Neural cell (in vitro differentiated cells): Measurements from ENCODE around the gene CACNA1C. TPM values are rescaled to one million over a fixed set of nuclear protein-coding genes. Genes with fewer than 3 reads are reported as not detected.

Experiments used
- H2AFZ ChIP-seq: fragments of 200-600, 300-800 bp; sonication (generic), shearing (Covaris generic); 2 replicates; pipeline ENCODE4 v1.6.0; 2014; ENCODE audit warnings: low read depth, mild to moderate bottlenecking, antibody characterized with exemption, low read length, moderate library complexity
- H3F3A ChIP-seq: fragments of 200-600 bp; shearing (Covaris generic); 2 replicates; pipeline ENCODE4 v1.6.1; 2016; ENCODE audit warnings: mild to moderate bottlenecking, moderate library complexity, mixed read lengths, antibody characterized with exemption, low read length; ENCODE audit not compliant: insufficient read depth, poor library complexity, severe bottlenecking
- H3K27ac ChIP-seq: fragments of 200-600, 300-800 bp; sonication (generic), shearing (Covaris generic); 2 replicates; pipeline ENCODE4 v1.5.1; 2014; ENCODE audit warnings: mild to moderate bottlenecking, low read length, moderate library complexity
- H3K27me3 ChIP-seq: fragments of 300-800, 200-600 bp; sonication (generic), shearing (Covaris generic); 2 replicates; pipeline ENCODE4 v1.6.0; 2014; ENCODE audit warnings: mild to moderate bottlenecking, low read depth, low read length, moderate library complexity; ENCODE audit not compliant: insufficient read depth
- H3K36me3 ChIP-seq: fragments of 300-800, 200-600 bp; sonication (generic), shearing (Covaris generic); 2 replicates; pipeline ENCODE4 v1.5.1; 2014; ENCODE audit warnings: mild to moderate bottlenecking, antibody characterized with exemption, low read length, moderate library complexity; ENCODE audit not compliant: insufficient read depth
- H3K4me2 ChIP-seq: fragments of 300-800, 200-600 bp; sonication (generic), shearing (Covaris generic); 2 replicates; pipeline ENCODE4 v1.6.0; 2014; ENCODE audit warnings: mild to moderate bottlenecking, low read length
- H3K4me3 ChIP-seq: fragments of 300-800, 200-600 bp; sonication (generic), shearing (Covaris generic); 2 replicates; pipeline ENCODE4 v1.5.1; 2014; ENCODE audit warnings: mild to moderate bottlenecking, low read length, moderate library complexity
- H3K79me2 ChIP-seq: fragments of 200-600 bp; shearing (Covaris generic); replicated peaks from 2 replicates; pipeline ENCODE4 v1.6.0; 2014; ENCODE audit warnings: mild to moderate bottlenecking, low read length, moderate library complexity; ENCODE audit not compliant: insufficient read depth
- H3K9ac ChIP-seq: fragments of 300-800, 200-600 bp; sonication (generic), shearing (Covaris generic); 2 replicates; pipeline ENCODE4 v1.6.1; 2016; ENCODE audit warnings: mild to moderate bottlenecking, low read length, mixed read lengths
- H3K9me2 ChIP-seq: fragments of 200-600 bp; shearing (Covaris generic); 2 replicates; pipeline ENCODE4 v1.6.1; 2016; ENCODE audit warnings: mild to moderate bottlenecking, low read length, mixed read lengths; ENCODE audit not compliant: insufficient read depth
- H3K9me3 ChIP-seq: fragments of 200-600, 300-800 bp; sonication (generic), shearing (Covaris generic); 2 replicates; pipeline ENCODE4 v1.6.1; 2016; ENCODE audit warnings: mild to moderate bottlenecking, mixed run types, low read length, moderate library complexity, mixed read lengths
- H4K20me1 ChIP-seq: fragments of 200-600 bp; shearing (Covaris generic); 2 replicates; pipeline ENCODE4 v1.6.1; 2016; ENCODE audit warnings: mild to moderate bottlenecking, mixed run types; ENCODE audit not compliant: insufficient read depth
- EP300 ChIP-seq: fragments of 450-650 bp; conservative IDR thresholded peaks from 2 replicates; pipeline ENCODE4 v1.6.1; 2014; ENCODE audit warnings: antibody characterized with exemption, mild to moderate bottlenecking, moderate library complexity; ENCODE audit not compliant: poor library complexity, severe bottlenecking
- EZH2 ChIP-seq: fragments of 200-600, 300-800 bp; shearing (Covaris generic), sonication (generic); IDR thresholded peaks from 2 replicates; pipeline ENCODE4 v1.6.1; 2014; ENCODE audit warnings: antibody characterized with exemption, low read length, borderline replicate concordance, mild to moderate bottlenecking; ENCODE audit not compliant: insufficient read depth, poor library complexity, severe bottlenecking
- MXI1 ChIP-seq: fragments of 450-650 bp; conservative IDR thresholded peaks from 2 replicates; pipeline ENCODE4 v1.6.1; 2014; ENCODE audit warnings: antibody characterized with exemption, mild to moderate bottlenecking; ENCODE audit not compliant: poor library complexity, severe bottlenecking
- POLR2AphosphoS5 ChIP-seq: IDR thresholded peaks from 2 replicates; pipeline ENCODE4 v1.6.1; 2012
- RAD21 ChIP-seq: fragments of 450-650 bp; conservative IDR thresholded peaks from 2 replicates; pipeline ENCODE4 v1.6.1; 2014; ENCODE audit warnings: antibody characterized with exemption, mild to moderate bottlenecking, moderate library complexity
- SMC3 ChIP-seq: fragments of 450-650 bp; conservative IDR thresholded peaks from 2 replicates; pipeline ENCODE4 v1.6.1; 2014; ENCODE audit warnings: antibody characterized with exemption, mild to moderate bottlenecking, moderate library complexity; ENCODE audit not compliant: poor library complexity
- TAF1 ChIP-seq: IDR thresholded peaks from 2 replicates; pipeline ENCODE4 v1.6.1; 2012; ENCODE audit warnings: low read depth
- polyA minus RNA-seq: library from RNA; depleted of rRNA, polyadenylated mRNA; stranded (reverse); fragments of >200 nt; gene quantifications from 2 replicates; pipeline ENCODE4 v1.2.3, GENCODE V29; 2014
- polyA plus RNA-seq: library from polyadenylated mRNA; depleted of rRNA; stranded (reverse); fragments of >200 nt; gene quantifications from 2 replicates; pipeline ENCODE4 v1.2.3, GENCODE V29; 2014
- TF ChIP-seq, protein P1 (sequence below): IDR thresholded peaks from 2 replicates; pipeline ENCODE4 v1.6.1; 2012; ENCODE audit warnings: borderline replicate concordance
- TF ChIP-seq, protein P2 (sequence below): fragments of 450-650 bp; IDR thresholded peaks from 2 replicates; pipeline ENCODE4 v1.5.1; 2014; ENCODE audit warnings: antibody characterized with exemption, mild to moderate bottlenecking, moderate library complexity; ENCODE audit not compliant: poor library complexity, severe bottlenecking

CACNA1C gene
- polyA plus RNA-seq = 9.7 and 10.0 TPM in 2 replicates
- polyA minus RNA-seq = 39.4 and 44.7 TPM in 2 replicates

DNA sequence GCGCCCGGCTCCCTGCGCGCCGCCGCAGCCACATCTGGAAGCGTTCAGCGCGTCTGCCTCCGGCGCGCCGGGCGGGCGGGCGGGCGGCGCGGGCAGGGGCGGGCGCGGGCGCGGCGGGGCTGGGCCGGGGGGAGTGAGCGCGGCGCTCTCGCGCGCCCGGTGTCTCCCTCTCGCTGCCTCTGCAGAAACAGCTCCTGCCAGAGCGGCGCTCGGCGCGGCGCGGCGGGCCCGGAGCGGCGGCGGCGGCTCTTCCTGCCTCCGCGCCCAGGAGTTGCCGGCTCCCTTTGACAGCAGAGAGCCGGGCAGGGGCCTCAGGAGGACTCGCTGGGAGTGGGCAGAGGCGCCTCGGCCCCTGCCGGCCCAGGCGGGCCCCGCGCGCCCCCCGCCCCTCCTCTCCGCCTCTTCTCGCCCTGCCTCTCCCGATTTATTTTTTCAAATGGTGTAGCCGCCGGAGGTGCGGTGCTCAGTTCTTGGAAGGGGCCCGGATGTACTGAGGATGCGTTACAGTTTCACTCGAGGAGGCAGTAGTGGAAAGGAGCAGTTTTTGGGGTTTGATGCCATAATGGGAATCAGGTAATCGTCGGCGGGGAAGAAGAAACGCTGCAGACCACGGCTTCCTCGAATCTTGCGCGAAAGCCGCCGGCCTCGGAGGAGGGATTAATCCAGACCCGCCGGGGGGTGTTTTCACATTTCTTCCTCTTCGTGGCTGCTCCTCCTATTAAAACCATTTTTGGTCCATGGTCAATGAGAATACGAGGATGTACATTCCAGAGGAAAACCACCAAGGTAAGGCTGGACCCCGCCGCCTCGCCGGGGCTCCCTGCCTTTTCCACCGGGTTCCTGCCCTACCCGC is at the start of gene CACNA1C:
CACNA1C (plus strand) TSS at position 162 of the 853 bp plus-strand sequence; CDS start at position 738, 576 bp downstream.
- Histone ChIP-seq H3K9ac (peak within 1 kb of the TSS; percentile 78), H3K27ac (peak within 1 kb of the TSS; percentile 87), H3K4me2 (peak within 1 kb of the TSS; percentile 31), H3K9me3 (no peaks in the 10 kb centered on the region), H3K79me2 (peaks cover 35% of the 10 kb centered on the region), H3K36me3 (no peaks in the 10 kb centered on the region), H3K27me3 (no peaks in the 10 kb centered on the region), H3F3A (no peaks in the 10 kb centered on the region), H3K9me2 (no peaks in the 10 kb centered on the region), H3K4me3 (peak within 1 kb of the TSS; percentile 75), H2AFZ (peak within 1 kb of the TSS; percentile 49), H4K20me1 (peaks cover 6% of the 10 kb centered on the region)
- TF ChIP-seq EP300 = peak; percentile 26
- TF ChIP-seq MXI1 = peak; percentile 63
- TF ChIP-seq RAD21 = peak; percentile 71
- no peak for TF ChIP-seq EZH2
- peak; percentile 69 for TF ChIP-seq POLR2AphosphoS5
- TF ChIP-seq TAF1 = peak; percentile 31
- TF ChIP-seq SMC3 = peak; percentile 79
- TF ChIP-seq, protein P1, sequence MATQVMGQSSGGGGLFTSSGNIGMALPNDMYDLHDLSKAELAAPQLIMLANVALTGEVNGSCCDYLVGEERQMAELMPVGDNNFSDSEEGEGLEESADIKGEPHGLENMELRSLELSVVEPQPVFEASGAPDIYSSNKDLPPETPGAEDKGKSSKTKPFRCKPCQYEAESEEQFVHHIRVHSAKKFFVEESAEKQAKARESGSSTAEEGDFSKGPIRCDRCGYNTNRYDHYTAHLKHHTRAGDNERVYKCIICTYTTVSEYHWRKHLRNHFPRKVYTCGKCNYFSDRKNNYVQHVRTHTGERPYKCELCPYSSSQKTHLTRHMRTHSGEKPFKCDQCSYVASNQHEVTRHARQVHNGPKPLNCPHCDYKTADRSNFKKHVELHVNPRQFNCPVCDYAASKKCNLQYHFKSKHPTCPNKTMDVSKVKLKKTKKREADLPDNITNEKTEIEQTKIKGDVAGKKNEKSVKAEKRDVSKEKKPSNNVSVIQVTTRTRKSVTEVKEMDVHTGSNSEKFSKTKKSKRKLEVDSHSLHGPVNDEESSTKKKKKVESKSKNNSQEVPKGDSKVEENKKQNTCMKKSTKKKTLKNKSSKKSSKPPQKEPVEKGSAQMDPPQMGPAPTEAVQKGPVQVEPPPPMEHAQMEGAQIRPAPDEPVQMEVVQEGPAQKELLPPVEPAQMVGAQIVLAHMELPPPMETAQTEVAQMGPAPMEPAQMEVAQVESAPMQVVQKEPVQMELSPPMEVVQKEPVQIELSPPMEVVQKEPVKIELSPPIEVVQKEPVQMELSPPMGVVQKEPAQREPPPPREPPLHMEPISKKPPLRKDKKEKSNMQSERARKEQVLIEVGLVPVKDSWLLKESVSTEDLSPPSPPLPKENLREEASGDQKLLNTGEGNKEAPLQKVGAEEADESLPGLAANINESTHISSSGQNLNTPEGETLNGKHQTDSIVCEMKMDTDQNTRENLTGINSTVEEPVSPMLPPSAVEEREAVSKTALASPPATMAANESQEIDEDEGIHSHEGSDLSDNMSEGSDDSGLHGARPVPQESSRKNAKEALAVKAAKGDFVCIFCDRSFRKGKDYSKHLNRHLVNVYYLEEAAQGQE = peak; percentile 24
- TF ChIP-seq, protein P2, sequence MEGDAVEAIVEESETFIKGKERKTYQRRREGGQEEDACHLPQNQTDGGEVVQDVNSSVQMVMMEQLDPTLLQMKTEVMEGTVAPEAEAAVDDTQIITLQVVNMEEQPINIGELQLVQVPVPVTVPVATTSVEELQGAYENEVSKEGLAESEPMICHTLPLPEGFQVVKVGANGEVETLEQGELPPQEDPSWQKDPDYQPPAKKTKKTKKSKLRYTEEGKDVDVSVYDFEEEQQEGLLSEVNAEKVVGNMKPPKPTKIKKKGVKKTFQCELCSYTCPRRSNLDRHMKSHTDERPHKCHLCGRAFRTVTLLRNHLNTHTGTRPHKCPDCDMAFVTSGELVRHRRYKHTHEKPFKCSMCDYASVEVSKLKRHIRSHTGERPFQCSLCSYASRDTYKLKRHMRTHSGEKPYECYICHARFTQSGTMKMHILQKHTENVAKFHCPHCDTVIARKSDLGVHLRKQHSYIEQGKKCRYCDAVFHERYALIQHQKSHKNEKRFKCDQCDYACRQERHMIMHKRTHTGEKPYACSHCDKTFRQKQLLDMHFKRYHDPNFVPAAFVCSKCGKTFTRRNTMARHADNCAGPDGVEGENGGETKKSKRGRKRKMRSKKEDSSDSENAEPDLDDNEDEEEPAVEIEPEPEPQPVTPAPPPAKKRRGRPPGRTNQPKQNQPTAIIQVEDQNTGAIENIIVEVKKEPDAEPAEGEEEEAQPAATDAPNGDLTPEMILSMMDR = peak; percentile 73

DNA sequence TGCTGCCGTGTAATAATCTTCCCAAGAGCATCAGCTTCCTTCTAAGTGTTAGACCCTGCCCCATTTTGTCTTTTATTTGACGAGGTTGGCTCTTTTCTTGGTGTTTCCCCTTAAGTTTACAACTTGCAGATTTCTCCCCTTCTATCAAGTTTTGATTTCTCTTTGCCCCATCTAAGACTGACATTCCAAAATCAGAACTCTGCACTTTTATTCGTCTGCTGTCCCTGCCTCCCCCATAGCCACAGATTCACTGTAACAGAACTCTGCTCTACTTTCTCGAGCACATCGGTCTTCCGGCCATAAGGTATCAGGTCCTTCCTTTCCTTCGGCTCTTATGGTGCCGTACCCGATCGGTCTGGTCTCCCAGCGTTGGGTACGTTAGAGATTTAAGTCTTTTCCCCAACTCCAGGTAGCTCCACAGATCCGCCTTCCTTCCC is 49.1 kb upstream of the CACNA1C start:
- Histone ChIP-seq H4K20me1 (no peaks in the 10 kb centered on the region), H3K9ac (peak overlapping the region; percentile 79), H2AFZ (peak overlapping the region; percentile 67), H3K4me3 (peak overlapping the region; percentile 69), H3F3A (peaks cover 4% of the 10 kb centered on the region), H3K36me3 (no peaks in the 10 kb centered on the region), H3K4me2 (peak overlapping the region; percentile 93), H3K79me2 (peaks cover 33% of the 10 kb centered on the region), H3K9me3 (no peaks in the 10 kb centered on the region), H3K9me2 (no peaks in the 10 kb centered on the region), H3K27me3 (no peaks in the 10 kb centered on the region), H3K27ac (peak overlapping the region; percentile 92)
- TF ChIP-seq MXI1 (no peak), TAF1 (no peak), RAD21 (no peak), EP300 (no peak), EZH2 (no peak)
